Psoas muscle (tissue), 8 donors: ENCODE results near the gene GVQW3. TPM values are rescaled to one million over a fixed set of nuclear protein-coding genes. Genes with fewer than 3 reads are reported as not detected.
A peak's percentile ranks its signal among the peaks of the same experiment; 100 is the strongest.

Experiments
- ATAC-seq, 4 donors: fragments of 200-7000 bp; cut with Tn5 transposase; one replicate each; pipeline ENCODE4 v1.9.1; 2020; ENCODE audit warnings: moderate library complexity in 3 of 4, mild to moderate bottlenecking in 2 of 4
- DNase-seq, 2 donors: peaks; one replicate each; pipeline ENCODE4 v3.0.0-alpha.2; 2020
- H3K27ac ChIP-seq: fragments of 200-600 bp; one replicate; pipeline ENCODE4 v1.8.0; 2022
- H3K27me3 ChIP-seq, 3 donors: fragments of 200-600 bp in 1 of 3; one replicate each; pipeline versions ENCODE4 v1.6.1 to v1.8.0; 2013 to 2022; ENCODE audit warnings: low read length in 2 of 3, mild to moderate bottlenecking in 2 of 3, moderate library complexity in 1 of 3; ENCODE audit not compliant: insufficient read depth in 3 of 3
- H3K36me3 ChIP-seq, 2 donors: fragments of 200-600 bp in 1 of 2; one replicate each; pipeline versions ENCODE4 v1.6.1 to v1.8.0; 2013 to 2022; ENCODE audit warnings: low read depth in 1 of 2, mild to moderate bottlenecking in 1 of 2, moderate library complexity in 1 of 2; ENCODE audit not compliant: insufficient read depth in 1 of 2
- H3K4me1 ChIP-seq: fragments of 200-600 bp; one replicate; pipeline ENCODE4 v1.8.0; 2022
- H3K4me3 ChIP-seq: fragments of 200-600 bp; one replicate; pipeline ENCODE4 v1.8.0; 2022; ENCODE audit warnings: mild to moderate bottlenecking
- H3K9me3 ChIP-seq: fragments of 200-600 bp; one replicate; pipeline ENCODE4 v1.8.0; 2022
- WGBS, 3 donors: extraction: QIAGEN DNeasy Blood & Tissue Kit; methylation state at CpG; one replicate each; pipeline versions ENCODE4 v1.1.6 to v1.1.7; 2013; 5-methylcytosine and 5-hydroxymethylcytosine counted together
- intact Hi-C, 2 donors: fragments of 100-400 bp; cut with DNase I; formaldehyde crosslinking; loops; one replicate each; pipeline versions ENCODE4 v1.11.0 to v1.14.2; 2022
- polyA plus RNA-seq, 3 donors: library from polyadenylated mRNA; stranded (reverse); fragments of 200-250 nt; gene quantifications; one replicate each; pipeline ENCODE4 v1.2.3, GENCODE V29; 2013
- total RNA-seq, 4 donors: library from RNA; stranded (reverse); fragmentation: NEBNext Ultra II Directional in 2 of 4; extraction: Animal tissue kit (Norgen Biotek cat#: 25700) in 2 of 4; gene quantifications; one replicate each; pipeline versions ENCODE4 v1.2.1 to v1.2.4, GENCODE V29; 2021 to 2023
- TF ChIP-seq, protein P1 (sequence below): fragments of 200-600 bp; IDR thresholded peaks from one replicate; pipeline ENCODE4 v1.8.0; 2022; ENCODE audit warnings: antibody characterized with exemption
- donor health status: healthy with polysubstance abuse.
- donor health status: DM: no; HTN: no; CAD: no; lungs with moderate emphysema.
- donor health status: Bipolar disorder and iron deficiency.
- donor health status: healthy.
- donor health status: DM: yes; HTN: yes; CAD: no.
- donor health status: DM: no; HTN: no; CAD: no.
- donor health status: DM: no; HTN: no; CAD: no.
- donor health status: DM: yes; HTN: yes; CAD: no.

GVQW3 gene
- total and polyA plus RNA-seq, 7 donors: 0.17 to 2.7 (median 0.48) TPM

DNA sequence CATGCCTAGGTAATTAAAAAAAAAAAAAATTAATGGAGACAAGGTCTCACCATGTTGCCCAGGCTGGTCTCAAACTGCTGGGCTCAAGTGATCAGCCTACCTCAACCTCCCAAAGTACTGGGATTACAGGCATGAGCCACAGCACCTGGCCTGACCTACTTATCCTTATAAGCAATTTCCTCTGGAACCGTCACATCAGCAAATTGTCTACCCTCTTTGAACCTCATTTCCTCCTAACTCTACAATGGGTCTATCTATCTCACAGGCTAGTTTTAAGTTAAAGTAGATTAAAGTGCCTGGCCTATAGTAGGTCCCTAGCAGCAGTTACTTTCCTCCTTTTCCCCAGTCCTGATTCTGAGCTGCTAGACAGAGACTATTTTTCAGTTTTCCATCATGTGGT is 43.7 kb upstream of the GVQW3 start:
- ATAC-seq: no peak
- 71 to 78% (median 72%) methylated on average over 1 of the region's 1 CpG for WGBS, 3 donors
- DNase-seq: no peak
- Histone ChIP-seq H3K27me3 (no peaks in the 10 kb centered on the region), H3K4me3 (no peak overlapping the region), H3K36me3 (no peaks in the 10 kb centered on the region), H3K27ac (no peak overlapping the region), H3K4me1 (peaks cover 4% of the 10 kb centered on the region), H3K9me3 (no peaks in the 10 kb centered on the region)
- intact Hi-C loops: no loop called here
- TF ChIP-seq, protein P1, sequence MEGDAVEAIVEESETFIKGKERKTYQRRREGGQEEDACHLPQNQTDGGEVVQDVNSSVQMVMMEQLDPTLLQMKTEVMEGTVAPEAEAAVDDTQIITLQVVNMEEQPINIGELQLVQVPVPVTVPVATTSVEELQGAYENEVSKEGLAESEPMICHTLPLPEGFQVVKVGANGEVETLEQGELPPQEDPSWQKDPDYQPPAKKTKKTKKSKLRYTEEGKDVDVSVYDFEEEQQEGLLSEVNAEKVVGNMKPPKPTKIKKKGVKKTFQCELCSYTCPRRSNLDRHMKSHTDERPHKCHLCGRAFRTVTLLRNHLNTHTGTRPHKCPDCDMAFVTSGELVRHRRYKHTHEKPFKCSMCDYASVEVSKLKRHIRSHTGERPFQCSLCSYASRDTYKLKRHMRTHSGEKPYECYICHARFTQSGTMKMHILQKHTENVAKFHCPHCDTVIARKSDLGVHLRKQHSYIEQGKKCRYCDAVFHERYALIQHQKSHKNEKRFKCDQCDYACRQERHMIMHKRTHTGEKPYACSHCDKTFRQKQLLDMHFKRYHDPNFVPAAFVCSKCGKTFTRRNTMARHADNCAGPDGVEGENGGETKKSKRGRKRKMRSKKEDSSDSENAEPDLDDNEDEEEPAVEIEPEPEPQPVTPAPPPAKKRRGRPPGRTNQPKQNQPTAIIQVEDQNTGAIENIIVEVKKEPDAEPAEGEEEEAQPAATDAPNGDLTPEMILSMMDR: no peak

DNA sequence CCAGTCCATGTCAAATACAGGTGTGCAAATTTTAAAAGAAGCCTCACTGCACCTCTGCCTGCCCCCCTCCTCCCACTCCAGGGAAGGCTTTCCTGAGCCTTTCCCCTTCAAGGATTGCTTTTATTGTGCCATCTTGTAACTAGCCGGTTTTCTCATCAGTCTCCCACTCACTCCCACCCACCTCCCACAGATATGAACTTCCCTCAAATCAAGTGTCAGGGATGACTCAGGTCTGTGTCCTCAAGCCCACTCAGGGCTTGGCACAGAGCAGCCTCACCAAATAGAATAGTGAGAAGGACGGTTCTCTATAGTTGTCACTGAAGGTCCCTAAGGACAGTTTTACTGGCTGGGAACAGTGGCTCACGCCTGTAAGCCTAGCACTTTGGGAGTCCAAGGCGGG is 43.2 kb upstream of the GVQW3 start:
- 73 to 83% (median 80%) methylated on average over 4 of the region's 4 CpGs for WGBS, 3 donors
- Histone ChIP-seq H3K27ac (peak overlapping the region; percentile 67), H3K9me3 (no peaks in the 10 kb centered on the region), H3K27me3 (no peaks in the 10 kb centered on the region), H3K4me1 (peaks cover 4% of the 10 kb centered on the region), H3K36me3 (no peaks in the 10 kb centered on the region), H3K4me3 (no peak overlapping the region)
- no peak for DNase-seq
- TF ChIP-seq, protein P1: no peak
- intact Hi-C loops: no loop called here
- no peak for ATAC-seq

DNA sequence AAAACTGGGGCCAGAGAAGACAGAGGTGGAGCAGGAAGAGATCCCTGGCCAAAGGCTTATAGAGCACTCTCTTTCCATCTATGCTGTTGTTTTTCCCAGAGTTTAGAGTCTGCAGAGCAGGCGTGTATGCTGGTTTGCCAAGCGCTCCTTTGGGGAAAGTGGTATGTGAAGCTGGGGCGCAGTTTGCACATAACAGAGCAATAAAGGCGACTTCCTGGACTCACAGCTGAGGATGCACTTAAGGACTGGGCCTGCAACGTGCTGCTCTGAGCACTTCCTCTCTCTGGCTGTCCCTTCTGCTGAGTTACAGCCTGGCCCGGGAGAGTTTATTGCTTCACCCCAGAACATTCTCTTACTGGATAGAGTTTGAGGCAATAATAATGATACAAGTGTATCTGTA is 41.9 kb upstream of the GVQW3 start:
- 33 to 44% (median 35%) methylated on average over 6 of the region's 6 CpGs for WGBS, 3 donors
- H3K27me3 ChIP-seq: no peaks in the 10 kb centered on the region
- TF ChIP-seq, protein P1: no peak
- H3K4me3 ChIP-seq: no peak overlapping the region
- peak overlapping the region; percentile 67 for H3K27ac ChIP-seq
- H3K9me3 ChIP-seq: no peaks in the 10 kb centered on the region
- intact Hi-C loops: no loop called here
- no peaks in the 10 kb centered on the region for H3K36me3 ChIP-seq
- DNase-seq: peak; percentile 78 to 87
- peaks cover 4% of the 10 kb centered on the region for H3K4me1 ChIP-seq
- peak; percentile 68 to 91 (median 83) for ATAC-seq

- H3K9me3 ChIP-seq: no peaks in the 10 kb centered on the region
- intact Hi-C loops: no loop called here
- H3K4me1 ChIP-seq: peaks cover 21% of the 10 kb centered on the region
- DNase-seq: no peak
- H3K4me3 ChIP-seq: no peak overlapping the region
- no peak overlapping the region for H3K27ac ChIP-seq
- TF ChIP-seq, protein P1: no peak
- no peaks in the 10 kb centered on the region for H3K27me3 ChIP-seq
- H3K36me3 ChIP-seq: peaks cover 0 to 33% of the 10 kb centered on the region in 2 donors
- 17 to 32% (median 24%) methylated on average over 2 of the region's 2 CpGs for WGBS, 3 donors
- peak in 1 of 4 donors; percentile 61 for ATAC-seq
Observed at GRCh38 chr11:76347466-76347865, 33.7 kb upstream of the GVQW3 start.

DNA sequence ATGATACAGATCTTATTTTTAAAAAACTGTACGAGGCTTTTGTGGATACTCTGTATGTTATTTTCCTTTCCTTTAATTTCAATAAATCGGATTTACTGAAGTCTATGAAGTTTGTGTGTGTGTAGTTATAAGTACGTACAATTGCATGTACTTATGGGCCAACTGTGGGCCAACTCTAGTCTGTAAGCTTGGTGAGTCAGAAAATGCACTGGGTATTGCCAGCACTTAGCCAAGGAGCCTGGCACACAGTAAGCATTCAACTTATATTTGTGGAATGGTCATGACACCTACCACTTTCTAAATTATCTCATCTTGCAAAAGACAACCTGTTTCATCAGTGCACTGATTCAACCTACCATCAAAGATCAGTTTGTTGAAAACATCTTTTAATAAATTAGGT is 32.8 kb upstream of the GVQW3 start:
- peak in 2 of 4 donors; percentile 72 to 77 for ATAC-seq
- no peaks in the 10 kb centered on the region for H3K27me3 ChIP-seq
- H3K4me3 ChIP-seq: no peak overlapping the region
- peaks cover 2 to 41% of the 10 kb centered on the region in 2 donors for H3K36me3 ChIP-seq
- TF ChIP-seq, protein P1: no peak
- H3K4me1 ChIP-seq: peaks cover 21% of the 10 kb centered on the region
- DNase-seq: no peak
- no peak overlapping the region for H3K27ac ChIP-seq
- WGBS, 3 donors: 88 to 99% (median 91%) methylated on average over 3 of the region's 3 CpGs
- intact Hi-C loops: no loop called here
- no peaks in the 10 kb centered on the region for H3K9me3 ChIP-seq
